GM23338 (cell line): Measurements from ENCODE around the gene MZB1.

ENCODE experiments used
- CTCF ChIP-seq, 2 experiments: fragments of 200-600 bp in 1 of 2; sonication (generic) in 1 of 2; conservative IDR thresholded peaks; 2 replicates each; pipeline versions ENCODE4 v1.5.1 to v1.6.1; 2016 to 2017; ENCODE audit warnings: antibody characterized with exemption in 2 of 2, low read depth in 2 of 2, mild to moderate bottlenecking in 2 of 2, moderate library complexity in 1 of 2
- REST ChIP-seq: IDR thresholded peaks from one replicate; pipeline ENCODE4 v1.6.1; 2018; ENCODE audit warnings: antibody characterized with exemption; ENCODE audit not compliant: unreplicated experiment

- TF ChIP-seq CTCF (conservative IDR thresholded peaks at IDR 0.05; ENCODE audit: low read depth in 2 of 2) (no peak), REST (no peak)
Measured at GRCh38 chr5:139418793-139419192, 29.1 kb upstream of the MZB1 start.
